Measurements from ENCODE around the gene HPD. TPM values are rescaled to one million over a fixed set of nuclear protein-coding genes. Genes with fewer than 3 reads are reported as not detected.

Gene HPD
- total and polyA plus RNA-seq, 4 donors, result 0.88 to 4.0 (median 1.2) TPM; not detected in 1

DNA sequence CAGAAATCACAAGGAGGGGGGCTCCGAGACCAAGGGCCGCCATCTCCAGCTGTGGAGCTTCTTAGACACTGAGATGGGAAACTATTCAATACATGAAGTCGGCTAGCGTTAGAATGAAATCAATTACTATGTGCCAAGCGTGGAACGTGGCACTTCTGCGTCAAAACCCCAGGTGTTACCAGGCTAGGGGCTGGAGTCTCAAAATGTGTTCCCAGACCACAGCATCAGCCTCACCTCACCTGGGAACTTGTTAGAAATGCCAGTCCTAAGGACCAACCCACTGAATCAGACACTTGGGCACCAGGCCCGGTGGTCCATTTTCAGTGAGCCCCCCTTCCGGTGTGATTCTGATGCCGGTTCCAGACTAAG lies 59.9 kb downstream of the HPD start:
- H3K4me1 ChIP-seq (ENCODE audit: control insufficient read depth in 5 of 5, insufficient read depth in 5 of 5, low read length in 5 of 5), result peaks cover 3 to 51% (median 26%) of the 10 kb centered on the region in 5 donors
- TF ChIP-seq, protein P1, sequence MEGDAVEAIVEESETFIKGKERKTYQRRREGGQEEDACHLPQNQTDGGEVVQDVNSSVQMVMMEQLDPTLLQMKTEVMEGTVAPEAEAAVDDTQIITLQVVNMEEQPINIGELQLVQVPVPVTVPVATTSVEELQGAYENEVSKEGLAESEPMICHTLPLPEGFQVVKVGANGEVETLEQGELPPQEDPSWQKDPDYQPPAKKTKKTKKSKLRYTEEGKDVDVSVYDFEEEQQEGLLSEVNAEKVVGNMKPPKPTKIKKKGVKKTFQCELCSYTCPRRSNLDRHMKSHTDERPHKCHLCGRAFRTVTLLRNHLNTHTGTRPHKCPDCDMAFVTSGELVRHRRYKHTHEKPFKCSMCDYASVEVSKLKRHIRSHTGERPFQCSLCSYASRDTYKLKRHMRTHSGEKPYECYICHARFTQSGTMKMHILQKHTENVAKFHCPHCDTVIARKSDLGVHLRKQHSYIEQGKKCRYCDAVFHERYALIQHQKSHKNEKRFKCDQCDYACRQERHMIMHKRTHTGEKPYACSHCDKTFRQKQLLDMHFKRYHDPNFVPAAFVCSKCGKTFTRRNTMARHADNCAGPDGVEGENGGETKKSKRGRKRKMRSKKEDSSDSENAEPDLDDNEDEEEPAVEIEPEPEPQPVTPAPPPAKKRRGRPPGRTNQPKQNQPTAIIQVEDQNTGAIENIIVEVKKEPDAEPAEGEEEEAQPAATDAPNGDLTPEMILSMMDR (IDR thresholded peaks at IDR 0.05; ENCODE audit: control extremely low read depth, extremely low read depth), result no peak
- peak overlapping the region; percentile 78 to 100 for H3K27ac ChIP-seq (ENCODE audit: low read depth in 1 of 2, low read length in 1 of 2)
- no peak overlapping the region for H3K4me3 ChIP-seq
- no peaks in the 10 kb centered on the region for H3K9me3 ChIP-seq (ENCODE audit: control insufficient read depth in 4 of 4, insufficient read depth in 3 of 4, low read length in 3 of 4)
- peak overlapping the region in 1 of 2 donors; percentile 7 for H3K9ac ChIP-seq (ENCODE audit: insufficient read depth in 1 of 2, low read length in 2 of 2)
- no peak for DNase-seq
- 57 to 66% methylated on average over 10 of the region's 10 CpGs for WGBS, 2 donors
- H3K27me3 ChIP-seq (ENCODE audit: control insufficient read depth in 3 of 3, insufficient read depth in 3 of 3, low read length in 2 of 3), result no peaks in the 10 kb centered on the region
- ATAC-seq (ENCODE audit: insufficient read depth, low FRiP score), result no peak
- H3K36me3 ChIP-seq (ENCODE audit: control insufficient read depth in 4 of 4, insufficient read depth in 4 of 4, low read length in 4 of 4), result peaks cover 0 to 18% (median 4%) of the 10 kb centered on the region in 4 donors

DNA sequence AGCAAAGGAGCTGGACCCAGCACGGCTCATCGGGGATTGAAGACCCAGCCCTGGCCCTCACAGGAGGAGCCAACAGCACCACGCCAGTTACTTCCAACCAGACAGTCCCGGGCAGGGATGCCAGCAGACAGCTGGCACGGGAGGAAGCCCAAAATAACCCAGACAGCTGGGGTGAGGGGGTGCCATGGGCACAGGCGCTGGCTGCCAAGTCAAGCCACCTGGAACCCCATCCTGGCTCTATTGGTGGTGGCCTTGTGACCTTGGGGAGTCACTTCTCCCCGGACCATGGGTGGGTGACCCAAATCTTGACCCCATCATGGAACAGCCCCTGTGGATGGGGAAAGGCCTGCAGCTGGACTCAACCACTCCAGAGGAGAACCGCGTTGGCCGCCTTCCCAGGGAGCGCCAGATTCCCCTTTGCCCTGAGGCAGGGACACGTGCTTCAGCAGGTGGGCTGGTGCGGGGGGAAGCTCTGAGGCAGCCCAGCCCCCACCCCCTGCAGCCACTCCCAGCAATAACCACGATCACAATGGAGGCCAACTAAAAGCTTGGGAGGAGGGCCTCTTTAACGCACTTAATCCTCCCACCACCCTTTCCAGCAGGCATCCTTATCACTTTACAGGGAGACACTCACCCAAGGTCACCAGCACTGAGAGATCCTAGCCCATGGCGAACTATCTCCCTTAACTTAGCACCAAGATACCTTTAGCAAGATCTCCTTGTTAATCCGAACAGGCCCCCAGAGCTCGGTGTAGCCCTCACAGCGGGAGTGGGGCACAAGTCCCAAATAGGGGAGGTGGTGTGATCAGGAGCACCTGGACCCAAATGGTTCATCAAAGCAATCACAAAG lies 60.5 kb downstream of the HPD start:
- ATAC-seq (ENCODE audit: insufficient read depth, low FRiP score) (no peak), DNase-seq (peak in 2 of 3 donors; percentile 61 to 63)
- Histone ChIP-seq H3K4me1 (ENCODE audit: control insufficient read depth in 5 of 5, insufficient read depth in 5 of 5, low read length in 5 of 5) (peaks cover 3 to 55% (median 26%) of the 10 kb centered on the region in 5 donors), H3K9ac (ENCODE audit: insufficient read depth in 1 of 2, low read length in 2 of 2) (peak overlapping the region in 1 of 2 donors; percentile 7), H3K27ac (ENCODE audit: low read depth in 1 of 2, low read length in 1 of 2) (peak overlapping the region; percentile 78 to 100), H3K4me3 (no peak overlapping the region), H3K9me3 (ENCODE audit: control insufficient read depth in 4 of 4, insufficient read depth in 3 of 4, low read length in 3 of 4) (no peaks in the 10 kb centered on the region), H3K27me3 (ENCODE audit: control insufficient read depth in 3 of 3, insufficient read depth in 3 of 3, low read length in 2 of 3) (no peaks in the 10 kb centered on the region), H3K36me3 (ENCODE audit: control insufficient read depth in 4 of 4, insufficient read depth in 4 of 4, low read length in 4 of 4) (peaks cover 0 to 18% (median 4%) of the 10 kb centered on the region in 4 donors)
- 45 to 60% methylated on average over 19 of the region's 19 CpGs for WGBS, 2 donors
- TF ChIP-seq, protein P1 (IDR thresholded peaks at IDR 0.05; ENCODE audit: control extremely low read depth, extremely low read depth), result no peak

DNA sequence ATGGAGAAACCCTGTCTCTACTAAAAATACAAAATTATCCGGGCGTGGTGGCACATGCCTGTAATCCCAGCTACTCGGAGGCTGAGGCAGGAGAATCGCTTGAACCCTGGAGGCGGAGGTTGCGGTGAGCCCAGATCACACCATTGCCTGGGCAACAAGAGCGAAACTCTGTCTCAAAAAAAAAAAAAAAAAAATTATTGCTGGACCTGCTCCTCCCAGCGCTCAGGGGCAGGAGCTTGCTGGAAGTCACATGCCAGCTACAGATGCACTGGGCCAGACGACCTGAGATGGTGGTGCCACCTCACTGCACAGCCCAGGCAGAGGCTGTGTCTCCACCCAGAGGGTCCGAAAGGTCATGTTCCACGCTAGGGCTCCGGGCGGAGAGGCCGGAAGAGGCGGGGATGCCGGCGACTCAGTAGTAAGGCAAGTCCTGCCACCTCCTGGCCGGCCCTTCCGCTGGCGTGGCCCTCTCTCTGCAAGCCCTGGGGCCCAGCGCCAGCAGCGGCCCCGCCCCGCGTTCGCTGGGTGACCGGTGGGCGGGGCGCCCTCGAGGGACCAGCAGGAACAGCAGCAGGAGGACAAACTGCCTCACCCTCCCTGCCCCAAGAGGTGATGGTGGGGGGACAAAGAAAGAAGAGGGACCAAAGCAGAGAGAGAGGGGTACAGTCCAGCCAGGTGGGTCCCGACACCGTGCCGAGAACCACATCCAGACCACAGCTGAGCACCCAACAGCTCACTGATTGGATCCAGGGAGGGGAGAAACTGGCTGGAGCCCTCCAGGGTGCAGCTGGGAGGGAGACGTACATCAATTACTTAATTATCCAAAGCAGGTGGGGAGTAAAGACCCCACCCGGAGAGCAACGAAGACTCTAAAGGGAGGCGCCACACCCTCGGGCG lies 61.6 kb downstream of the HPD start:
- WGBS, 2 donors, result 33 to 63% methylated on average over 36 to 39 of the region's 39 CpGs
- Histone ChIP-seq H3K9me3 (ENCODE audit: control insufficient read depth in 4 of 4, insufficient read depth in 3 of 4, low read length in 3 of 4) (no peaks in the 10 kb centered on the region), H3K36me3 (ENCODE audit: control insufficient read depth in 4 of 4, insufficient read depth in 4 of 4, low read length in 4 of 4) (peaks cover 0 to 18% (median 4%) of the 10 kb centered on the region in 4 donors), H3K27me3 (ENCODE audit: control insufficient read depth in 3 of 3, insufficient read depth in 3 of 3, low read length in 2 of 3) (no peaks in the 10 kb centered on the region), H3K9ac (ENCODE audit: insufficient read depth in 1 of 2, low read length in 2 of 2) (no peak overlapping the region), H3K4me1 (ENCODE audit: control insufficient read depth in 5 of 5, insufficient read depth in 5 of 5, low read length in 5 of 5) (peaks cover 3 to 55% (median 26%) of the 10 kb centered on the region in 5 donors), H3K4me3 (no peak overlapping the region), H3K27ac (ENCODE audit: low read depth in 1 of 2, low read length in 1 of 2) (peak overlapping the region; percentile 78 to 100)
- TF ChIP-seq, protein P1 (IDR thresholded peaks at IDR 0.05; ENCODE audit: control extremely low read depth, extremely low read depth), result peak; percentile 31
- peak; percentile 24 for ATAC-seq (ENCODE audit: insufficient read depth, low FRiP score)
- peak; percentile 88 to 94 (median 89) for DNase-seq

All from lung (tissue), 12 donors.